Measurements from ENCODE around the gene TPM1. TPM values are rescaled to one million over a fixed set of nuclear protein-coding genes. Genes with fewer than 3 reads are reported as not detected.

TPM1 gene
- total and polyA plus RNA-seq, 9 of the 15 experiments (the other 6 are each of a cell fraction or from before 2014, with no cell fraction given), result 8.1 to 53.9 (median 43.1) TPM

GRCh38 chr15:63109920-63110319 lies 67.4 kb downstream of the TPM1 start (continued):
- TF ChIP-seq ATF2 (CRISPR knock-in tag; IDR thresholded peaks at IDR 0.05) (no peak), E2F1 (CRISPR knock-in tag; IDR thresholded peaks at IDR 0.05) (0 out of 2 replicates have a peak, but pooled peaks have one; percentile 54), MXD1 (CRISPR knock-in tag; IDR thresholded peaks at IDR 0.05; ENCODE audit: borderline replicate concordance, poor library complexity, severe bottlenecking) (no peak), RERE (CRISPR knock-in tag; IDR thresholded peaks at IDR 0.05; ENCODE audit: borderline replicate concordance) (no peak), MTA1 (IDR thresholded peaks at IDR 0.05; ENCODE audit: borderline replicate concordance) (no peak), TAF15 (IDR thresholded peaks at IDR 0.05; ENCODE audit: low read depth, low read length) (no peak), ZNF740 (CRISPR knock-in tag; IDR thresholded peaks at IDR 0.05) (no peak), ZNF740 (tag; IDR thresholded peaks at IDR 0.05) (no peak), CBFA2T3 (IDR thresholded peaks at IDR 0.05) (peak; percentile 98), KLF16 (IDR thresholded peaks at IDR 0.05) (peak; percentile 91), MLX (CRISPR knock-in tag; conservative IDR thresholded peaks at IDR 0.05) (no peak), PBX2 (CRISPR knock-in tag; IDR thresholded peaks at IDR 0.05; ENCODE audit: low read depth) (no peak), PBX2 (tag; conservative IDR thresholded peaks at IDR 0.05; ENCODE audit: low read depth) (peak; percentile 74)
